ENCODE results near the gene RABGAP1L. TPM values are rescaled to one million over a fixed set of nuclear protein-coding genes. Genes with fewer than 3 reads are reported as not detected.
"Not testable (repeated sequence)": the region's sequence is repeated elsewhere in the genome, so short reads cannot be mapped to it uniquely, and the experiment has no call there.

Gene RABGAP1L
- total RNA-seq, 2 experiments from 2014 or later = 76.8 to 80.5 TPM

- Mint-ChIP-seq H3K9me3 (no peaks in the 10 kb centered on the region), H3K27ac (no peak overlapping the region), H3K27me3 (no peaks in the 10 kb centered on the region), H3K4me1 (peaks cover 6% of the 10 kb centered on the region), H3K36me3 (ENCODE audit: low read depth) (peaks cover 4% of the 10 kb centered on the region), H3K4me3 (no peak overlapping the region)
- ChIA-PET POLR2A (no interaction called here), CTCF (no interaction called here)
- no peak for DNase-seq
Observed at GRCh38 chr1:174689524-174689923, 530.2 kb downstream of the RABGAP1L start.

- DNase-seq = no peak
- ChIA-PET POLR2A (interaction anchor here (0.6 kb wide), 1 partner anchor 247 kb away, joined by 3 read pairs; no protein-coding TSS in a partner anchor), CTCF (interaction anchor here (1.2 kb wide), 1 partner anchor 12 kb away, joined by 3 read pairs; no protein-coding TSS in a partner anchor)
- Mint-ChIP-seq H3K27me3 (no peaks in the 10 kb centered on the region), H3K27ac (no peak overlapping the region), H3K4me3 (no peak overlapping the region), H3K36me3 (ENCODE audit: low read depth) (peaks cover 4% of the 10 kb centered on the region), H3K4me1 (peaks cover 6% of the 10 kb centered on the region), H3K9me3 (no peaks in the 10 kb centered on the region)
Observed at GRCh38 chr1:174690266-174690665, 530.9 kb downstream of the RABGAP1L start.

GRCh38 chr1:174692313-174692712 lies 533.0 kb downstream of the RABGAP1L start:
- H3K4me1 Mint-ChIP-seq = no peaks in the 10 kb centered on the region
- no peaks in the 10 kb centered on the region for H3K9me3 Mint-ChIP-seq
- H3K36me3 Mint-ChIP-seq (ENCODE audit: low read depth) = no peaks in the 10 kb centered on the region
- ChIA-PET POLR2A (no interaction called here), CTCF (no interaction called here)
- no peak for DNase-seq
- H3K27me3 Mint-ChIP-seq = no peaks in the 10 kb centered on the region
- H3K27ac Mint-ChIP-seq = no peak overlapping the region
- no peak overlapping the region for H3K4me3 Mint-ChIP-seq

- ChIA-PET CTCF (no interaction called here), POLR2A (no interaction called here)
- Mint-ChIP-seq H3K9me3 (no peaks in the 10 kb centered on the region), H3K36me3 (ENCODE audit: low read depth) (no peaks in the 10 kb centered on the region), H3K27ac (no peak overlapping the region), H3K4me1 (no peaks in the 10 kb centered on the region), H3K4me3 (no peak overlapping the region), H3K27me3 (no peaks in the 10 kb centered on the region)
- DNase-seq = no peak
Observed at GRCh38 chr1:174693085-174693484, 533.8 kb downstream of the RABGAP1L start.

GRCh38 chr1:174693539-174693938 lies 534.2 kb downstream of the RABGAP1L start:
- H3K4me1 Mint-ChIP-seq; CTCF ChIA-PET; POLR2A ChIA-PET; H3K27me3 Mint-ChIP-seq; H3K9me3 Mint-ChIP-seq; H3K27ac Mint-ChIP-seq; H3K4me3 Mint-ChIP-seq; H3K36me3 Mint-ChIP-seq (ENCODE audit: low read depth); DNase-seq: not testable (repeated sequence)

- peaks cover 3% of the 10 kb centered on the region for H3K36me3 Mint-ChIP-seq (ENCODE audit: low read depth)
- CTCF ChIA-PET = no interaction called here
- DNase-seq = no peak
- POLR2A ChIA-PET = no interaction called here
- H3K9me3 Mint-ChIP-seq = no peaks in the 10 kb centered on the region
- H3K27me3 Mint-ChIP-seq = no peaks in the 10 kb centered on the region
- H3K4me1 Mint-ChIP-seq = no peaks in the 10 kb centered on the region
- no peak overlapping the region for H3K27ac Mint-ChIP-seq
- H3K4me3 Mint-ChIP-seq = no peak overlapping the region
Observed at GRCh38 chr1:174696026-174696821, 536.9 kb downstream of the RABGAP1L start.

- CTCF ChIA-PET = no interaction called here
Observed at GRCh38 chr1:174700314-174700713, 541.0 kb downstream of the RABGAP1L start.

GRCh38 chr1:174700775-174701174 lies 541.5 kb downstream of the RABGAP1L start:
- peaks cover 3% of the 10 kb centered on the region for H3K36me3 Mint-ChIP-seq (ENCODE audit: low read depth)
- H3K27ac Mint-ChIP-seq = no peak overlapping the region
- H3K9me3 Mint-ChIP-seq = no peaks in the 10 kb centered on the region
- no peak for DNase-seq
- H3K4me3 Mint-ChIP-seq = no peak overlapping the region
- no peaks in the 10 kb centered on the region for H3K27me3 Mint-ChIP-seq
- ChIA-PET POLR2A (no interaction called here), CTCF (no interaction called here)
- H3K4me1 Mint-ChIP-seq = no peaks in the 10 kb centered on the region

More at GRCh38 chr1:174700314-174700713, 541.0 kb downstream of the RABGAP1L start:
- no peaks in the 10 kb centered on the region for H3K27me3 Mint-ChIP-seq
- no peak for DNase-seq
- H3K27ac Mint-ChIP-seq = no peak overlapping the region
- no peaks in the 10 kb centered on the region for H3K9me3 Mint-ChIP-seq
- no peaks in the 10 kb centered on the region for H3K4me1 Mint-ChIP-seq
- POLR2A ChIA-PET = no interaction called here
- peaks cover 3% of the 10 kb centered on the region for H3K36me3 Mint-ChIP-seq (ENCODE audit: low read depth)
- no peak overlapping the region for H3K4me3 Mint-ChIP-seq

- Mint-ChIP-seq H3K4me1 (no peaks in the 10 kb centered on the region), H3K27ac (no peak overlapping the region), H3K9me3 (no peaks in the 10 kb centered on the region), H3K4me3 (no peak overlapping the region), H3K27me3 (no peaks in the 10 kb centered on the region), H3K36me3 (ENCODE audit: low read depth) (peaks cover 3% of the 10 kb centered on the region)
- ChIA-PET CTCF (interaction anchor here (1.0 kb wide), 1 partner anchor 11 kb away, joined by 3 read pairs; no protein-coding TSS in a partner anchor), POLR2A (no interaction called here)
- DNase-seq = no peak
Observed at GRCh38 chr1:174701565-174701964, 542.2 kb downstream of the RABGAP1L start.

- Mint-ChIP-seq H3K4me1 (no peaks in the 10 kb centered on the region), H3K4me3 (no peak overlapping the region), H3K9me3 (no peaks in the 10 kb centered on the region), H3K36me3 (ENCODE audit: low read depth) (peaks cover 6% of the 10 kb centered on the region), H3K27me3 (no peaks in the 10 kb centered on the region), H3K27ac (no peak overlapping the region)
- DNase-seq = no peak
- POLR2A ChIA-PET = no interaction called here
- CTCF ChIA-PET = interaction anchor here (1.0 kb wide), 1 partner anchor 11 kb away, joined by 3 read pairs; no protein-coding TSS in a partner anchor
Observed at GRCh38 chr1:174702011-174702410, 542.7 kb downstream of the RABGAP1L start.

GRCh38 chr1:174703309-174703708 lies 544.0 kb downstream of the RABGAP1L start:
- H3K27ac Mint-ChIP-seq = no peak overlapping the region
- peaks cover 15% of the 10 kb centered on the region for H3K36me3 Mint-ChIP-seq (ENCODE audit: low read depth)

GRCh38 chr1:174704300-174704699 lies 545.0 kb downstream of the RABGAP1L start:
- Mint-ChIP-seq H3K9me3 (no peaks in the 10 kb centered on the region), H3K4me1 (no peaks in the 10 kb centered on the region), H3K4me3 (no peak overlapping the region), H3K36me3 (ENCODE audit: low read depth) (peaks cover 16% of the 10 kb centered on the region), H3K27me3 (no peaks in the 10 kb centered on the region), H3K27ac (no peak overlapping the region)
- ChIA-PET POLR2A (interaction anchor here (0.6 kb wide), 1 partner anchor 453 kb away, joined by 3 read pairs; no protein-coding TSS in a partner anchor), CTCF (no interaction called here)
- DNase-seq = no peak

More at GRCh38 chr1:174703309-174703708, 544.0 kb downstream of the RABGAP1L start:
- CTCF ChIA-PET = no interaction called here
- no peaks in the 10 kb centered on the region for H3K9me3 Mint-ChIP-seq
- no peaks in the 10 kb centered on the region for H3K4me1 Mint-ChIP-seq
- POLR2A ChIA-PET = no interaction called here
- no peak overlapping the region for H3K4me3 Mint-ChIP-seq
- no peak for DNase-seq
- H3K27me3 Mint-ChIP-seq = no peaks in the 10 kb centered on the region

GRCh38 chr1:174710868-174711845 lies 551.8 kb downstream of the RABGAP1L start:
- Mint-ChIP-seq H3K27ac (no peak overlapping the region), H3K36me3 (ENCODE audit: low read depth) (peaks cover 21% of the 10 kb centered on the region), H3K9me3 (peaks cover 13% of the 10 kb centered on the region), H3K4me3 (no peak overlapping the region), H3K4me1 (no peaks in the 10 kb centered on the region), H3K27me3 (no peaks in the 10 kb centered on the region)
- CTCF ChIA-PET = no interaction called here
- POLR2A ChIA-PET = no interaction called here
- no peak for DNase-seq
